H7 (cell line): ENCODE measurements around the gene PLXNB2. TPM values are rescaled to one million over a fixed set of nuclear protein-coding genes. Genes with fewer than 3 reads are reported as not detected.

Experiments used
- DNase-seq: peaks from one replicate; pipeline ENCODE4 v3.0.0; 2012
- H3K27me3 ChIP-seq: 2 replicates; pipeline ENCODE4 v1.6.0; 2011; ENCODE audit warnings: mild to moderate bottlenecking, low read length; ENCODE audit not compliant: control insufficient read depth, insufficient read depth
- H3K36me3 ChIP-seq: replicated peaks from 2 replicates; pipeline ENCODE4 v1.5.1; 2011; ENCODE audit warnings: low read length; ENCODE audit not compliant: control insufficient read depth, insufficient read depth
- H3K4me3 ChIP-seq: 2 replicates; pipeline ENCODE4 v1.5.1; 2011; ENCODE audit warnings: low read depth, mild to moderate bottlenecking, control low read depth, low read length, moderate library complexity; ENCODE audit not compliant: insufficient read depth
- total RNA-seq: library from RNA; depleted of rRNA; stranded (reverse); fragments of >200 nt; shearing (Covaris generic); gene quantifications from 2 replicates; pipeline ENCODE4 v1.2.3, GENCODE V29; 2014

The PLXNB2 gene
- total RNA-seq, 1 experiment from 2014 or later = 33.4 TPM

DNA sequence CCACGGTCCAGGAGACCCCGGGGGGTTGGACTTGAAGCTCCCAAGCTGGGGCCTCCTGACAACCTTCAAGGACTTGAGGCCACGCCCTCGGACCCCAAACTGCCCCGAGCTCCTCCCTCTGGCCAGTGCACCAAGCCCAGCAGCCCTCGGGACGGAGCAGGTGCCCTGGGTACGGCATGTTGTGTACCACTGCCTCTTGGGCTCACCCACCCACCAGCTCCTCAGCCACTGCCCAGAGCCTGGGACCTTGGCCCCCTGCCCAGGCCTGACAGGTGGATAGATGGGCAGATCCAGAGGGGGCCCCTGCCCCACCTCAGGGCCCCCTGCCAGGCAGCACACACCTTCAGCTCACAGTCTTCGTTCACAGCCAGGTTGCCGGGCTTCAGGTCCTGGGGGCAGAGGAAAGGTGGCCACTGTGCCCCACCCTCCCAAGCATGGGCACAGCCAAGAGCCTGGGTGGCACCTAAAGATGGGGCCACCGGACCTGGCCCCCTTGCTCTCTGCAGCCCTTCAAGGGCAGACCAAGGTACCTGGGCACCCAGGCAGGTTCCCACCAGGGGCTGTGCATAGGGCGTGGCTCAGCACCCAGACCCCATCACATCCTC lies 51.1 kb downstream of the PLXNB2 start:
- Histone ChIP-seq H3K27me3 (peaks cover 12% of the 10 kb centered on the region), H3K4me3 (no peak overlapping the region), H3K36me3 (no peaks in the 10 kb centered on the region)
- DNase-seq = no peak

- Histone ChIP-seq H3K36me3 (no peaks in the 10 kb centered on the region), H3K27me3 (peaks cover 6% of the 10 kb centered on the region), H3K4me3 (no peak overlapping the region)
- DNase-seq = no peak
Measured at GRCh38 chr22:50255607-50256006, 51.8 kb downstream of the PLXNB2 start.

GRCh38 chr22:50255099-50255498 lies 52.3 kb downstream of the PLXNB2 start:
- Histone ChIP-seq H3K27me3 (peaks cover 2% of the 10 kb centered on the region; the same call in 1 of the 2 replicates), H3K36me3 (no peaks in the 10 kb centered on the region), H3K4me3 (no peak overlapping the region)
- DNase-seq = no peak

DNA sequence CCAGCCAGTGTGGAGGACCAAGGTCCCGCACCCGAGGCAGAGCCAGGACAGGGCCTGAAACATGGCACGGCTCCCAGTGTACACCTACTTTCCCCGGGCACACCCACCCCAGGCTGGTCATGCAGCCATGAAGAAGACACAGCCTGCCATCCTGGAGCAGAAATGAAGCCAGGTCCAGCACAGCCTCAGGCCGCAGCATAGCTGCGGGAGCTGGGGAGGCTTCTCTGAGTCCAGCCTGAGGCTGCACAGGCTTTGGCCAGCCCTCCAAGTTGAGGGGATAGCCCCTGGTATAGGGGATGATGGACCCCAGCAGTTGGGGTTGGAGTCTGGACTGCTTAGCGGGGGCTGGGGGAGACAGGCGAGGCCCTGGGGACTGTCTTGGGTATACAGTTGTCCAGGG lies 53.5 kb downstream of the PLXNB2 start:
- H3K36me3 ChIP-seq = no peaks in the 10 kb centered on the region
- no peak overlapping the region for H3K4me3 ChIP-seq

DNA sequence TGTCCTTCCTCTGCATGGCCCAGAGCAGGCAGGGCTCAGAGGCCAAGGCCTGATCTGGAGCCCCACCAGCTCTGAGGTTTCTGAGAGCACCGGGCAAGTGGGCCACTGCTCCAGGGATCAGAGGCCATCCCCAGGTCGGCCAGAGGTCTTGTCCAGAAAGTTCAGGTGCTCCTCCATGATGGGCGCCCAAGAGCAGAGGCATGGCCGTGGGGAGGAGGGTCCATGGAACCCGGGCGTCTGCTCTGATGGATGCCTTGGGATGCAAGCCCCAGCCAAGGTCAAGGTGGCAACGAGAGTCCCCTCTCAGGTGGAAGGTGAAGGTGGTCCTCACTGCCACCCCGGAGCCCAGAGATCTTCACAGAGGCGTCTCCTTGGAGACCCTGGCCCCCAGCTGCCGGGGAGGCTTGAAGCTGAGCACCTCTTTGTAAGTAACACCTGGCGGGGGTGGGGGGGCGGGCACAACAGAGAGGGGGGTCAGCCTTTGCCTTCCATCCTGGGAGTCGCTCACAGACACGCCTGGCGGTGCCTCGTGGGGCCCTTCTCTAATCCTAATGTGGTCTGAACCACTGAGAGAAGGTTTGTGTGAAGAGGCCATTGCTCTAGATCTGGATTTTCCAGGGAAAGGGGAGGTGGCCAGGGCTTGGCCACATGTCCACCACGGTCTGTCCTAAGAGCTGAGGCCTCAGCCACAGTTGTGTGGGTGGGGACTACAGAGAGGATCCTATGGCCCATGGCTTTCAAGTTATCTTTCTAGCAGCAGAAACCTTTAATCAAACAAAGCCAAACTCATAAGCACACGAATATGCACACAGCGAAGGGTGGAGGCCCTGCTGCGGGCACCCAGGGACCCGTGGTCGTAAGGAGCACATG lies 54.2 kb downstream of the PLXNB2 start:
- DNase-seq = no peak
- Histone ChIP-seq H3K36me3 (no peaks in the 10 kb centered on the region), H3K27me3 (no peaks in the 10 kb centered on the region), H3K4me3 (no peak overlapping the region)

More for the DNA sequence above, 53.5 kb downstream of the PLXNB2 start:
- no peaks in the 10 kb centered on the region for H3K27me3 ChIP-seq
- no peak for DNase-seq

DNA sequence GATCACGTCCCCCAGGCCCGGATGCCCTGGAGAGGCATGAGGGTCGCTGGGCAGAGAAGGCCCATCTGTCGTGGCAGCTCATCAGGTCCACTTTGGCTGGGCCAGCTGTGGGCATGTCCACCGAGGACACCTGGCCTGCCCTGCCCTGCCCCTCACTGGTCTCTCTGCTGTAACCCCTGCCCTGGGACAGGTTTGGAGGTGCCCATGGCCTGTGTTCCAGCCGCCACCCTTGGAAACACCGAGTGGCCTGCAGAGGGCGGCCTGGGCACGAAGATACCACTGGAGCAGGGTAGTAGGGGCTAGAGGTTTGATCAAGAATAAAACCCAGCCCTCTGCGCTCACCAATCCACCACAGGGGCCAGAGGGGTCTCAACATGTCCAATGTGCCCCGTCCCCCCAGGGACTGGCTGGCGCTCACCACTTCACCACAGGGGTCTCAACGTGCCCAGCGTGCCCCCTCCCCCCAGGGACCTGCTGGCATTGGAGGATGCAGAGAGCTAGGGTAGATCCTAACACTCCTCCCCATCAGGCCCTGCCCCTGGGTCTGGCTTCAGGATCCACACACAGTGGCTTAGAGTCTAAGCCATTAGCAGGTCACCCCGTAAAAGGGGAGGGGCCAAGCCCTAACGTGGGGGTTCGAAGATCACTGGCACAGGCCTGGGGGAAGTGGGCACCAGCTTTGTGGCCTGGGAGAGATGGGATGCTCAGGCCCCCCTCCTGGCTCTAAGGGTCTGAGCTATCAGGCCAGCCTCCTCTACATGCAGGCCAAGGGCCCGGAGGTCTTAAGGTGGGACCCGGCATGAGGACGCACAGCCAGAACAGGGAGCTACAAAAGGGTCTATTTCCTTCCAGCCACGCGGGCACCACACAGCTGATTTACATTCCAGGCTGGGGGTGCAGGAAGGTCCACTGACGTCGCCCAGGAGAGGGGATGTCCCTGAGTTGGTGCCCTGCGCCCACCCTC lies 55.1 kb downstream of the PLXNB2 start:
- H3K27me3 ChIP-seq = no peaks in the 10 kb centered on the region
- DNase-seq = peak; percentile 94
- peak overlapping the region; percentile 74; the same call in 1 of the 2 replicates for H3K4me3 ChIP-seq
- H3K36me3 ChIP-seq = no peaks in the 10 kb centered on the region

GRCh38 chr22:50251477-50252081 lies 55.9 kb downstream of the PLXNB2 start:
- H3K27me3 ChIP-seq = no peaks in the 10 kb centered on the region
- no peak for DNase-seq

DNA sequence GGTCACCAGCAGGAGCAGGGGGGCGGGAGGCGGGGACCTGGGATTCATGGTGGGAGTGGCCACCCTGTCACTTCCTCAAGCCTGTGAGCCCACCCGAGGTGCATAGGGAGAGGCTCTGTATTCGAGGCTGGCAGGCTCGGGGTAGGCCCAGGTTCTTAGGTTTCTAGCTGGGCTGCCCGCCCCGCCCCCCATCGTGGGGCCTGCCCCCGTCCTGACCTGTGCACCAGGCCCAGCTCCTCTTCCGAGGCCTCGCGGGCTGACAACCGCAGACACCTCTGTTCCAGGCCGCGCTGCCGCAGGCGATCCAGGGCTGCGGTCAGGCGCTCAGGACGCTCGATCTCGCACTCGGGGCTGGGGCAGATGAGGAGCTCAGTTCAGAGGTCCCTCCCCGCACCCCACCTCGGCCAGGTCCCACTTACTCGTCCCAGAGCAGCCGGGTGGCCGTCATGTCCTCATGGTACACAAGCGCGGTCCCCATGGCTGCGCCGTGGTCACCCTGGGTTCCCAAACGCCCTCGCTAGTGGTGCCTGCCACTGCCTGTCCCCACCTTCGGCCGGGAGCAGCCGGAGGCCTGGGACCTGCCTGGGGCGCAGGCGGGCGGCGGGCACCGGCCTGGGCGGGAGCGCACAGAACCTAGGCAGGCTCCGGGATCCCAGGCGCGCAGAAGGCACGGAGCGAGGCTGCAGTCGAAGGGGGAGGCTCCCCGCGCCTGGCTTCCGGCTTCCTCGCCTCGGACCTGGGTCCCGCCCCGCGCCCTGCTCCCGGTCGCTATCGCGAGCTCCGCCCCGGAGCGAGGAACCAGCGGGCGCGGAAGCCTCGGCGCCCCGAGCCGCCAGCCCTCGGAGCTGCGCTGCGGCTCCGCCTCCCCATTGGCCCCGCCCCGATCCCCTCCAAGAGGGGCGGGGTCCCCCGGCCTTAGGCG lies 56.6 kb downstream of the PLXNB2 start, which contains the start of gene HDAC10:
TSS of gene HDAC10 (minus strand) at position 711 of the 922 bp plus-strand sequence. CDS start at position 478, 233 bp downstream.
- no peaks in the 10 kb centered on the region for H3K27me3 ChIP-seq
- peaks cover 6% of the 10 kb centered on the region for H3K36me3 ChIP-seq
- peak within 1 kb of the TSS; percentile 74 for H3K4me3 ChIP-seq
- peak; percentile 99 for DNase-seq

More at GRCh38 chr22:50251477-50252081, 55.9 kb downstream of the PLXNB2 start:
- H3K4me3 ChIP-seq = peak overlapping the region; percentile 74
- H3K36me3 ChIP-seq = peaks cover under 1% of the 10 kb centered on the region; the same call in 1 of the 2 replicates

DNA sequence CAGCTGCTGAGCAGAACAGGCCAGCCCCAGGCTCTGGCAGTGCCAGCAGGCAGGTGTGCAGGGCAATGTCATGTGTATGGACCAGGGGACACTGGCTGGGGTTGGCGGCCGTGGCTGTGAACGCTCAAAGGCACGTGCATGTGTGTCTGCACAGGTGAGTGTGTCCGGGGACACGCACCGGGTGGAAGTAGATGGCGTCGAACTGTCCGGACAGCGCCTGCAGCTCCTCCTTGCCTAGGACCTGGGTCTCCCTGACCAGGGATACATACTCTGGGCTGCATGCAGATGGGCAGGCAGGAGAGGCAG lies 57.2 kb downstream of the PLXNB2 start:
- Histone ChIP-seq H3K4me3 (no peak overlapping the region), H3K27me3 (no peaks in the 10 kb centered on the region), H3K36me3 (peaks cover 6% of the 10 kb centered on the region)
- no peak for DNase-seq

DNA sequence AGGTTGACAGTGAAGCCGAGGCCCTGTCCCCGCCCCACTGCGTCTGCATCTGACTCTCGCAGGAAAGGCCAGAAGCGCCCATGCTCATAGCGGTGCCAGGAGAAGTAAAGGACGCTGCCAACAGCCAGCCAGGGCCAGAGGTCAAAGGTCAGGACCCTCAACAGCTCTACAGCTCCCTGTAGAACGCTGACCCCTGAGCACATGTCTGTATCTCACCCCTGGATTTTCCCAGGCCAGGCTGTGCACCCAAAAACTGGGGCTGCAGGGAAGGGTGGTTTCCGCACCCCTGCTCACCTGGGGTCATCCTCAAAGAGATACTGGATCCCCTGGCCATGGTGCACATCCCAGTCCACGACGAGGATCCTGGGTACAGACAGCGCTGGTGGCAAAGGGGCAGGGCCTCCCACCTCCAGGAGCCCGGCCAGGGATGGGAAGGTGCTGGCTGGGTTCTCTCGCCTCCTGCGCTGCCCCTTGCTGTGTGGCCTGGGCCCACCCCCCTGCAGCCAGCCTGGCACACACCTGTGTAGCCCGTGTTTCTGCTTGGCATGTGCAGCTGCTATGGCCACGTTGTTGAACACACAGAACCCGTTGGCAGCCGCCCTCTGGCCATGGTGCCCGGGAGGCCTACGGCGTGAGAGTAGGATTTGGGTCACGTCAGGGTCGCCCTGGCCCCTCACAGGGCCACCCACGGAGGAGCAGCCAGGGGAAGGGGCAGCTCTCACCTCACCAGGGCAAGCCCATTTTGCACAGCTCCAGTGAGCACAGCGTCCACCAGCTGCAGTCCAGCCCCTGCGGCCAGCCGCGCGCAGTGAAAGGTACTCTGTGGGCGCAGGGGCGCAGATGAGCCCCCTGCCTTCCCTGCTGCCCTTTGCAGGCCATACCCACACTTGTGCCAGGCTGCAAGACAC lies 57.9 kb downstream of the PLXNB2 start:
- Histone ChIP-seq H3K36me3 (peaks cover 6% of the 10 kb centered on the region), H3K4me3 (no peak overlapping the region), H3K27me3 (no peaks in the 10 kb centered on the region)
- DNase-seq = no peak

DNA sequence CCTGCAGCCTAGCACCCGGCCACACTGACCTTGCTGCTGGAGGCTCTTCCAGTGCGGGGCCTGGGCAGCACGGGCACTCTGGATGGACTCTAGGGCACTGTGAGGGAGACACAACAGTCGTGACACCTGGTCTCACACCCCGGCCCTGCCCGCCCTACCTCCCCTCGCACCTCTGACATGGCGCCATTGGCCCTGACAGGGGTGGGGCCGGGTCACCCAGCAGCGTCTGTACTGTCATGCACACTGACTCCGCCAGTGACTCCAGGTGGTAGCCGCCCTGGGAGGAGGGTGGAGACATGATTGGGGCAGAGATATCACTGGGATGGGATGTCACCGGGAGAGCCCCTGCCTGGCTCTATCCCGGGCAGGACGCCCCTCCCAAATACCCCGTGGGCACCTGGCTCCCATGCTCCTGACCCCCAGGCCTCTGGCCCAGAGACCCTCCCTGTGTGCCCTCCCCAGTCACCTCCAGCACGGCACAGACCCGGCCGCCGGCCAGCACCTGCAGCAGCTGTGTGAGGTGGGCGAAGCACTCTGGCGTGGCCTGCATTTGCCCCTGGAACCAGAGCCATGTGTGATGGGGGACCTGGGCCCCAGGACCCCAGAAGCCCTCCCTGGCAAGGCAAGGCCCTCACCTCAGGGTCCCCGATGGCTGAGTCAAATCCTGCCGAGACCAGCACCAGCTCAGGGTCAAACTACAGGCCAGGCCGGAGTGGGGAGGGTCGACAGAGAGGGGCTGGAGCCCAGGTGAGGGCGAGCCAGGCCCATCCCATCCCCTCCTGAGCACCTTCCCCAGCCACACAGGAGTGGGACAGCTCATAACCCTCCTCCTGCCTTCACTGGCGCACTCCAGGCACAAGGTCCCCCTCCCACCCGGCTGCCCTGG lies 59.0 kb downstream of the PLXNB2 start:
- Histone ChIP-seq H3K4me3 (no peak overlapping the region), H3K36me3 (peaks cover 6% of the 10 kb centered on the region), H3K27me3 (no peaks in the 10 kb centered on the region)
- no peak for DNase-seq

DNA sequence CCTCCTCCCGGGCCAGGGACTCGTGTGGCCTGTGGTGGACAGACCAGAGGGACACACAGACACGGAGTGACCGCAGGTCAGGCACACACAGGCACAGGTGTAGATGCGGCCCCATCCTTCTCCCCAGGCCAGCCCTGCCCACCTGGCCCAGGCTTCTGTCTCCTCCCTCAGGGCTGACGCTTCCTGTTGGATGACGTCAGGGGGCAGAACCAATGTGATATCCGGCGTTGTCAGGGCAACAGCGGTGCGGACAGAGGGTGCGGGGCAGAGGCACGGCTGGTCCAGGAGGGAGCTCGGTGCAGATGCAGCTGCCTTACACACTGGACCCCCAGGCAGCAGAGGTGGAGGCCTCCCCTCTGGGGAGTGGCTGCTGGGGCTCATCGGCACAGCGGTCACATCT lies 59.7 kb downstream of the PLXNB2 start:
- Histone ChIP-seq H3K27me3 (no peaks in the 10 kb centered on the region), H3K4me3 (no peak overlapping the region), H3K36me3 (peaks cover 6% of the 10 kb centered on the region)
- peak; percentile 92 for DNase-seq
